HCT116 (cell line): Measurements from ENCODE around the gene TTR. TPM values are rescaled to one million over a fixed set of nuclear protein-coding genes. Genes with fewer than 3 reads are reported as not detected.

ENCODE experiments used
- ATAC-seq: fragments of 200-7000 bp; cut with Tn5 transposase; 2 replicates; pipeline ENCODE4 v1.9.1; 2020; ENCODE audit warnings: mild to moderate bottlenecking, moderate library complexity
- BruUV-seq: library from RNA; stranded (reverse); fragments of 400-500 nt; replicated peaks from 2 replicates; lab custom pipeline; 2021; lab: Mats Ljungman, UMichigan
- CTCF ChIA-PET: fragments of 300-600 bp; sonication (Branson Sonifier 250); formaldehyde crosslinking; loops from one replicate; lab custom pipeline; 2021; ENCODE audit warnings: antibody characterized with exemption; lab: Charles Lee
- POLR2A ChIA-PET: fragments of 300-600, 350-600 bp; sonication (Branson Sonifier 250); formaldehyde crosslinking; loops from one replicate; lab custom pipeline; 2021; ENCODE audit warnings: antibody characterized with exemption; lab: Charles Lee
- RAD21 ChIA-PET, 2 experiments: fragments of 300-600 bp; sonication (Branson Sonifier 250); formaldehyde crosslinking; loops; one replicate each; lab custom pipeline; 2023; ENCODE audit warnings: low total read pairs in 2 of 2; ENCODE audit not compliant: uncharacterized antibody in 2 of 2, unreplicated experiment in 2 of 2, low non-redundant PET in 1 of 2; lab: Charles Lee
- DNase-seq: peaks from one replicate; pipeline ENCODE4 v3.0.0-alpha.2; 2010; ENCODE audit warnings: low read depth, low spot score
- H2AFZ ChIP-seq: fragments of 200-600 bp; shearing (Covaris generic), sonication (generic); 2 replicates; pipeline ENCODE4 v1.6.1; 2017; ENCODE audit warnings: low read depth, mixed run types, mixed read lengths, antibody characterized with exemption, low read length; ENCODE audit not compliant: poor library complexity, severe bottlenecking
- H3K27ac ChIP-seq: 2 replicates; pipeline ENCODE4 v1.5.1; 2012; ENCODE audit warnings: low read depth, low read length
- H3K27me3 ChIP-seq: fragments of 200-600 bp; sonication (generic); 2 replicates; pipeline ENCODE4 v1.6.1; 2016; ENCODE audit warnings: mixed run types, low read length, mixed read lengths; ENCODE audit not compliant: insufficient read depth
- H3K36me3 ChIP-seq, 2 experiments: fragments of 200-500 bp in 1 of 2; fragments of 200-600 bp in 1 of 2; sonication (Bioruptor generic) in 1 of 2; sonication (generic) in 1 of 2; 2 replicates each; pipeline versions ENCODE4 v1.5.1 to v1.6.1; 2014 to 2016; ENCODE audit warnings: low read length in 2 of 2, inconsistent platforms in 1 of 2, mixed read lengths in 1 of 2, mixed run types in 1 of 2; ENCODE audit not compliant: insufficient read depth in 2 of 2, control insufficient read depth in 1 of 2
- H3K4me1 ChIP-seq, 2 experiments: fragments of 200-600 bp in 1 of 2; sonication (generic) in 1 of 2; 2 replicates each; pipeline versions ENCODE4 v1.5.1 to v1.6.1; 2012 to 2017; ENCODE audit warnings: low read length in 2 of 2, inconsistent platforms in 1 of 2, mild to moderate bottlenecking in 1 of 2, mixed read lengths in 1 of 2, mixed run types in 1 of 2, moderate library complexity in 1 of 2; ENCODE audit not compliant: insufficient read depth in 2 of 2, control insufficient read depth in 1 of 2
- H3K4me2 ChIP-seq: fragments of 200-600 bp; sonication (generic); 2 replicates; pipeline ENCODE4 v1.6.1; 2017; ENCODE audit warnings: mixed run types, low read length, mixed read lengths
- H3K4me3 ChIP-seq, 2 experiments: fragments of 200-600 bp in 1 of 2; sonication (generic) in 1 of 2; replicated peaks in 1 of 2; 2 replicates each; pipeline ENCODE4 v1.5.1; 2011 to 2016; ENCODE audit warnings: low read length in 2 of 2, control low read depth in 1 of 2, low read depth in 1 of 2, mild to moderate bottlenecking in 1 of 2, mixed read lengths in 1 of 2, mixed run types in 1 of 2
- H3K79me2 ChIP-seq: fragments of 200-600 bp; sonication (generic); 2 replicates; pipeline ENCODE4 v1.6.1; 2017; ENCODE audit warnings: mild to moderate bottlenecking, mixed run types, low read length, moderate library complexity, mixed read lengths; ENCODE audit not compliant: insufficient read depth
- H3K9ac ChIP-seq: fragments of 200-600 bp; sonication (generic); 2 replicates; pipeline ENCODE4 v1.6.1; 2016; ENCODE audit warnings: low read length, mixed read lengths
- H3K9me2 ChIP-seq: fragments of 200-600 bp; sonication (generic), shearing (Covaris generic); 2 replicates; pipeline ENCODE4 v1.6.1; 2017; ENCODE audit warnings: mixed run types, mild to moderate bottlenecking, moderate library complexity; ENCODE audit not compliant: insufficient read depth
- H3K9me3 ChIP-seq, 2 experiments: fragments of 200-500 bp in 1 of 2; fragments of 200-600 bp in 1 of 2; sonication (Bioruptor generic) in 1 of 2; sonication (generic) in 1 of 2; 2 replicates each; pipeline ENCODE4 v1.6.1; 2014 to 2017; ENCODE audit warnings: low read length in 2 of 2, mixed read lengths in 2 of 2, inconsistent platforms in 1 of 2, low read depth in 1 of 2, mild to moderate bottlenecking in 1 of 2, mixed run types in 1 of 2, moderate library complexity in 1 of 2; ENCODE audit not compliant: control insufficient read depth in 1 of 2, insufficient read depth in 1 of 2
- H4K20me1 ChIP-seq: fragments of 200-600 bp; sonication (generic), shearing (Covaris generic); 2 replicates; pipeline ENCODE4 v1.6.1; 2017; ENCODE audit warnings: mixed run types, mild to moderate bottlenecking, moderate library complexity; ENCODE audit not compliant: insufficient read depth
- ATF3 ChIP-seq: IDR thresholded peaks from 2 replicates; pipeline ENCODE4 v1.6.1; 2012
- CBX3 ChIP-seq: IDR thresholded peaks from 2 replicates; pipeline ENCODE4 v1.6.1; 2012; ENCODE audit warnings: low read depth
- CEBPB ChIP-seq: IDR thresholded peaks from 2 replicates; pipeline ENCODE4 v1.6.1; 2012; ENCODE audit warnings: low read depth
- CTCF ChIP-seq, 3 experiments: fragments of 200-600 bp in 1 of 3; sonication (generic) in 1 of 3; IDR thresholded peaks in 2 of 3; conservative IDR thresholded peaks in 1 of 3; 2 replicates each; pipeline ENCODE4 v1.5.1; 2012 to 2017; ENCODE audit warnings: low read depth in 2 of 3, low read length in 2 of 3, antibody characterized with exemption in 1 of 3, borderline replicate concordance in 1 of 3, control low read depth in 1 of 3, mild to moderate bottlenecking in 1 of 3, mixed read lengths in 1 of 3, mixed run types in 1 of 3, moderate library complexity in 1 of 3; ENCODE audit not compliant: insufficient read depth in 1 of 3
- ELF1 ChIP-seq: IDR thresholded peaks from 2 replicates; pipeline ENCODE4 v1.6.1; 2012; ENCODE audit warnings: low read depth, borderline replicate concordance
- EZH2 ChIP-seq: fragments of 200-600 bp; sonication (generic); IDR thresholded peaks from 2 replicates; pipeline ENCODE4 v1.6.1; 2017; ENCODE audit warnings: antibody characterized with exemption, mixed run types
- EZH2phosphoT487 ChIP-seq: fragments of 200-600 bp; IDR thresholded peaks from 2 replicates; pipeline ENCODE4 v1.6.1; 2018; ENCODE audit warnings: antibody characterized with exemption, borderline replicate concordance
- SIN3A ChIP-seq: IDR thresholded peaks from 2 replicates; pipeline ENCODE4 v1.6.1; 2012; ENCODE audit warnings: low read depth
- YY1 ChIP-seq: IDR thresholded peaks from 2 replicates; pipeline ENCODE4 v1.6.1; 2011; ENCODE audit warnings: low read length, low read depth, moderate library complexity, mild to moderate bottlenecking; ENCODE audit not compliant: insufficient replicate concordance; ENCODE audit errors: extremely low read depth
- ZBTB33 ChIP-seq: IDR thresholded peaks from 2 replicates; pipeline ENCODE4 v1.6.1; 2011; ENCODE audit warnings: mild to moderate bottlenecking, low read length, moderate library complexity; ENCODE audit not compliant: insufficient replicate concordance; ENCODE audit errors: extremely low read depth
- intact Hi-C: fragments of 100-400 bp; cut with micrococcal nuclease; formaldehyde crosslinking; loops from 2 replicates; pipeline ENCODE4 v1.10.0; 2022
- total RNA-seq: library from RNA; stranded (reverse); gene quantifications from one replicate; pipeline ENCODE4 v1.2.1, GENCODE V29; 2021; ENCODE audit not compliant: unreplicated experiment

Gene TTR
- total RNA-seq, 1 experiment from 2014 or later: 1.2 TPM

DNA sequence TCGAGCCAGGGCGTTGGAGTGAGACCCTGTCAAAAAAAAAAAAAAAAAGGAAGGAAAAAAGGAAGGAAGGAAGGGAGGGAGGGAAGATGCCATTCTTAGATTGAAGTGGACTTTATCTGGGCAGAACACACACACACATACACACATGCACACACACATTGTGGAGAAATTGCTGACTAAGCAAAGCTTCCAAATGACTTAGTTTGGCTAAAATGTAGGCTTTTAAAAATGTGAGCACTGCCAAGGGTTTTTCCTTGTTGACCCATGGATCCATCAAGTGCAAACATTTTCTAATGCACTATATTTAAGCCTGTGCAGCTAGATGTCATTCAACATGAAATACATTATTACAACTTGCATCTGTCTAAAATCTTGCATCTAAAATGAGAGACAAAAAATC, 564 bp upstream of the TTR start:
- Histone ChIP-seq H3K27ac (no peak overlapping the region), H3K36me3 (no peaks in the 10 kb centered on the region), H3K27me3 (no peaks in the 10 kb centered on the region), H3K9me2 (no peaks in the 10 kb centered on the region), H2AFZ (no peak overlapping the region)
- ChIA-PET CTCF (no interaction called here), POLR2A (interaction anchor here (0.7 kb wide), 1 partner anchor 13 kb away, joined by 3 read pairs; no protein-coding TSS in a partner anchor)
- ATAC-seq (no peak), DNase-seq (no peak)
- no TSS peak for BruUV-seq
- TF ChIP-seq CEBPB (no peak), SIN3A (no peak), CTCF (IDR thresholded peaks at IDR 0.05 in 2 of 3, conservative IDR thresholded peaks at IDR 0.05 in 1 of 3; ENCODE audit: borderline replicate concordance in 1 of 3, insufficient read depth in 1 of 3, low read depth in 2 of 3, low read length in 2 of 3) (no peak), YY1 (no peak), ATF3 (no peak), CBX3 (no peak), ELF1 (no peak), ZBTB33 (no peak), EZH2phosphoT487 (no peak), EZH2 (no peak)
- TF ChIP-seq, all 23 proteins: peak for 0
- H3K79me2 ChIP-seq: no peaks in the 10 kb centered on the region
- no peaks in the 10 kb centered on the region for H3K9me3 ChIP-seq
- no peak overlapping the region for H3K9ac ChIP-seq
- RAD21 ChIA-PET: no interaction called here
- no peaks in the 10 kb centered on the region for H3K4me1 ChIP-seq
- no peak overlapping the region for H3K4me3 ChIP-seq
- intact Hi-C loops: no loop called here
- H4K20me1 ChIP-seq: no peaks in the 10 kb centered on the region
- H3K4me2 ChIP-seq: no peak overlapping the region
